GM18907 (cell line): ENCODE results near the gene PKP3.
"Not testable (repeated sequence)": the region's sequence is repeated elsewhere in the genome, so short reads cannot be mapped to it uniquely, and the experiment has no call there.

ENCODE experiments used
- ATAC-seq: cut with Tn5 transposase; IDR thresholded peaks from one replicate; pipeline ENCODE4 v1.9.1; 2021; ENCODE audit warnings: mild to moderate bottlenecking, moderate library complexity; ENCODE audit not compliant: unreplicated experiment

The PKP3 gene

GRCh38 chr11:362642-363442 is 31.2 kb upstream of the PKP3 start:
- ATAC-seq, result no peak

GRCh38 chr11:363443-363805 is 30.6 kb upstream of the PKP3 start:
- ATAC-seq, result not testable (repeated sequence)

- ATAC-seq, result no peak
These were observed 29.9 kb upstream of the PKP3 start for GRCh38 chr11:363948-364761.

- no peak for ATAC-seq
These were observed 28.9 kb upstream of the PKP3 start for GRCh38 chr11:364991-365725.

- ATAC-seq, result no peak
These were observed 28.2 kb upstream of the PKP3 start for GRCh38 chr11:365831-366230.

- no peak for ATAC-seq
These were observed 26.0 kb upstream of the PKP3 start for GRCh38 chr11:367956-368413.

- no peak for ATAC-seq
These were observed 25.3 kb upstream of the PKP3 start for GRCh38 chr11:368414-369335.

- no peak for ATAC-seq
These were observed 24.5 kb upstream of the PKP3 start, which contains the start of gene B4GALNT4 for GRCh38 chr11:369336-370018. TSS of gene B4GALNT4 (plus strand) at chr11:369499. CDS start at chr11:369804, 305 bp downstream.

- ATAC-seq, result no peak
These were observed 23.7 kb upstream of the PKP3 start for GRCh38 chr11:370070-370941.

- ATAC-seq, result no peak
These were observed 23.0 kb upstream of the PKP3 start for GRCh38 chr11:371051-371450.

GRCh38 chr11:371716-372590 is 22.1 kb upstream of the PKP3 start:
- no peak for ATAC-seq

GRCh38 chr11:372809-373715 is 20.9 kb upstream of the PKP3 start:
- no peak for ATAC-seq

- ATAC-seq, result no peak
These were observed 20.1 kb upstream of the PKP3 start for GRCh38 chr11:373716-374551.

GRCh38 chr11:375065-376025 is 18.7 kb upstream of the PKP3 start:
- no peak for ATAC-seq
